HG03159 (cell line): ENCODE data around the gene TES.
A peak's percentile ranks its signal among the peaks of the same experiment; 100 is the strongest.
"Not testable (repeated sequence)": the region's sequence is repeated elsewhere in the genome, so short reads cannot be mapped to it uniquely, and the experiment has no call there.

Experiments
- ATAC-seq: cut with Tn5 transposase; IDR thresholded peaks from one replicate; pipeline ENCODE4 v1.9.1; 2021; ENCODE audit warnings: mild to moderate bottlenecking, moderate library complexity; ENCODE audit not compliant: unreplicated experiment

Gene TES

DNA sequence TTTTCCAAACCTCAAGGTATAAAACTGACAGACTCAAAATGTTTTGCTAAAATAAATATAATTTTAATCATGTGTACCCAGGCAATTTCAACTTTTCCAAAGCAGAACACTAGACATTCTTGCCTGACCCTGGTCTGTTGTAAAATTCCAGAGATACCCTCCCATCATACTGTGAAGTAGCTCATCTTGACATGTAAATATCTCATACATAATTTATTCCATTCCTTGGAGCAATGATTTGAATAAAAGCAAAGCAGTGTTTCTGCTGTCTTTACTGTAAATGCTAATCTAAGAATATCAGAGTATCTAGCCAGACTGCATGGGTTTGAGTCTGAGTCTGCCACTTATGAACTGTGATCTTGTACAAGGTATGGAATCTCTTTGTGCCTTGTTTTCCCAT, 68.9 kb downstream of the TES start:
- ATAC-seq = no peak

DNA sequence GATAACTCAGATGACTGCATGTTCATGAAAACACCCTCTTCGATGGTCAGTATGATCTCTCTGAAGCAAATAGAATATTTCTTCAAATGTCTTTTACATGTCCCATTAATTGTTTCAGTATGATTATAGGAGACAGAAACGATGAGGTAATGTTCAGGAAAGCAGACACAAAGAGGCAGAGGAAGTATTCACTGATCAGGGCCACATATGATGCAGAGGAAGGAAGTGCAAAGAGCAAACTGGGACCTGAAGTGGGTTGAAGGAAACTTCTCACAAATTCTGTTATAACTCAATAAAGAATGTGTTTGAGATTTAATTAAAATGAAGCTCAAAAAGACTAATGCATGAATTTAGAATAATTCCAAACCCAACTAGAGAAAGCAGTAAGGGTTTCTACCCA, 70.5 kb downstream of the TES start:
- no peak for ATAC-seq

DNA sequence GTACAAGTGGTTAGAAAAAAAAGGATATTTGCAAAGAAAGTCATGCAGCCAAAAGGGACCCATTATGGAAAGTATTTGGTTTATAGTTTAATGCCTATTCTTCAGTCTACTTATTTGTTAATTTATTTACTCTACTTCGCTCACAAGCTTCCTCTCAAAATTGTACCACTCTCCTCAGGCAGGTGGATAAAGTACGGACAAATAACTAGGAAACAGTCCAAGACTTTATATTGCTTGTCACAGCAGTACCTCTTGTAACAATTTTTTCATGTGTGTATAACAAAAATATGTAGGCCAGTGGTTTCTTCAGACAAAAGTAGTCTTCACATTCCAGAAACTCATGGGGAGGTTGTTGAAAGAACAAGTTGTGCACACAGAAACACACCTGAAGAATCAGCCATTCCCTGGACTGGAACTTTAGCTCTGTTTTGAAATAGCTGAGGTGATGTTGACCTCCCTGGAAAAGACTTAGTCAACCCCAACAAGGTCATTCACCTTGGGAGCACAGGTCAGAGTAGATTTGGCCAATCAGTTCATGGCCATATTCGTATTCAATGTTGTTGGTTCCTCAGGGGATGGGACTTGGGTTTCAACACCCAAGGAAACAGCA, 73.4 kb downstream of the TES start:
- ATAC-seq = no peak

DNA sequence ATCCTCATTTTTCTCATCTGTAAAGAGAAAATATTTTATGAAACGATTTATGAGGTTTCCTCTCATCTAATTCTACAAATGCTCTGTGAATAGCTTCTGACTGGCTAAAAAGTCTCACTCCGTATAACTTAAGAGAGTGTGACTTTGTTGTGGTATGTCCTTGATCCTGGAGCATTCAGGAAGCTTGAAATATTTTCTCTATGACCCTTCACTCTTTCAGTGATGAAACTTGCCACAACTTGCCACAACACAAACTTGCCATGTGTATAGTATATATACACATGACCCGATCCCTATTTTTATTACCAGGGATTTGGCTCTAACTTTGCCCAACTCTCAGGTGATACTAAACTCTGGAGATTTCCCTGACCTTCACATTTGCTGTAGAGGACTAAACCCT, 74.1 kb downstream of the TES start:
- ATAC-seq = no peak

- no peak for ATAC-seq
Measured at GRCh38 chr7:116285252-116285651, 74.9 kb downstream of the TES start.

- no peak for ATAC-seq
Measured at GRCh38 chr7:116290740-116291139, 80.4 kb downstream of the TES start.

DNA sequence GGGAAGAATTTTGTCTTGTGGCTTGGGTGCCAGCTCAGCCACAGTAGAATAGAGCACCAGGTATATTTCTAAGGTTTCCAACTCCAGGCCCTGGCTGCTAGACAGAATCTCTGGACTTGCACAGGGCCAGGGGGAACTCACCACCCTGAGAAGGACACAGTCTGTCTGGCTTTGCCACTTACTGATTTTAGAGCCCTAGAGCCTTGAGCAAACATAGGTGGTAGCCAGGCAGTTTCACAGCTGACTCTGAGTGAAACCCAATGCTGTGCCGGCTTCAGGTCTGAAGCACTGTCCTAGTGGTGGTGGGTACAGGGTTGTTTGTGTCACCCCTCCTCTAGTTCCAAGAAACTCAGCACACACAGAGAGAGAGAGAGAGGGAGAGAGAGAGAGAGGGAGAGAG, 81.6 kb downstream of the TES start:
- ATAC-seq = no peak

GRCh38 chr7:116292381-116292780, 82.0 kb downstream of the TES start:
- ATAC-seq = no peak

DNA sequence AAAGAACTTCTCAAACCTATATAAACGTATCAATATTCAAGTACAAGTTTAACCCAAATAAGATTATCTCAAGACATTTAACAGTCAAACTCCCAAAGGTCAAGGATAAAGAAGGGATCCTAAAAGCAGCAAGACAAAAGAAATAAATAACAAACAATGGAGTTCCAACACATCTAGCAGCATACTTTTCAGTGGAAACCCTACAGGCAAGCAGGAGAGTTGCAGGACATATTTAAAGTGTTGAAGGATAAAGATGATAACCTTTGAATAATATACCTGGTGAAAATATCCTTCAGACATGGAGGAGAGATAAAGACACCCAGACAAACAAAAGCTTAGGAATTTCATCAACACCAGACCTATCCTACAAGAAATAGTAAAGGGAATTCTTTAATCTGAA, 82.8 kb downstream of the TES start:
- ATAC-seq = no peak

GRCh38 chr7:116293633-116294032, 83.3 kb downstream of the TES start:
- ATAC-seq = no peak

DNA sequence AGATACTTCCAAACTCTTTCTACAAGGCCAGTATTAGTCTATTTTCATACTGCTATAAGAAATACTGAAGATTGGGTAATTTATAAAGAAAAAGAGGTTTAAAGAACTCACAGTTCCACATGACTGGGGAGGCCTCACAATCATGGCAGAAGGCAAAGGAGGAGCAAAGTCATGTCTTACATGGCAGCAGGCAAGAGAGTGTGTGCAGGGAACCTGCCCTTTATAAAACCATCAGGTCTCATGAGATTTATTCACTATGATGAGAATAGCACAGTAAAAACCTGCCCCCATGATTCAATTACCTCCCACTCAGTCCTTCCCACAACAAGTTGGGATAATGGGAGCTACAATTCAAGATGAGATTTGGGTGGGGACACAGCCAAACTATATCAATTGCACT, 85.6 kb downstream of the TES start:
- ATAC-seq = not testable (repeated sequence)

GRCh38 chr7:116298055-116298454, 87.7 kb downstream of the TES start:
- ATAC-seq = no peak

DNA sequence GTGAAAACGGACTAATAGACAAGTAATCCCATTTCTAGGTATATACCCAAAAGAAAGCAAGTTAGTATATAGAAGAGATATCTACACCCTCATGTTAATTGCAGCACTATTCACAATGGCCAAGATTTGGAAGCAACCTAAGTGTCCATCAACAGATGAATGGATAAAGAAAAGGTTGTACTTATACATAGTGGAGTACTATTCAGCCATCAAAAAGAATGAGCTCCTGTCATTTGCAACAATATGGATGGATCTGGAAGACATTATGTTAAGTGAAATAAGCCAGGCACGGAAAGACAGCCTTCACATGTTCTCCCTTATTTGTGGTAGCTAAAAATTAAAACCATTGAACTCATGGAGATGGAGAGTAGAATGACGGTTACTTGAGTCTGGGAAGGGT, 88.2 kb downstream of the TES start:
- ATAC-seq = no peak

DNA sequence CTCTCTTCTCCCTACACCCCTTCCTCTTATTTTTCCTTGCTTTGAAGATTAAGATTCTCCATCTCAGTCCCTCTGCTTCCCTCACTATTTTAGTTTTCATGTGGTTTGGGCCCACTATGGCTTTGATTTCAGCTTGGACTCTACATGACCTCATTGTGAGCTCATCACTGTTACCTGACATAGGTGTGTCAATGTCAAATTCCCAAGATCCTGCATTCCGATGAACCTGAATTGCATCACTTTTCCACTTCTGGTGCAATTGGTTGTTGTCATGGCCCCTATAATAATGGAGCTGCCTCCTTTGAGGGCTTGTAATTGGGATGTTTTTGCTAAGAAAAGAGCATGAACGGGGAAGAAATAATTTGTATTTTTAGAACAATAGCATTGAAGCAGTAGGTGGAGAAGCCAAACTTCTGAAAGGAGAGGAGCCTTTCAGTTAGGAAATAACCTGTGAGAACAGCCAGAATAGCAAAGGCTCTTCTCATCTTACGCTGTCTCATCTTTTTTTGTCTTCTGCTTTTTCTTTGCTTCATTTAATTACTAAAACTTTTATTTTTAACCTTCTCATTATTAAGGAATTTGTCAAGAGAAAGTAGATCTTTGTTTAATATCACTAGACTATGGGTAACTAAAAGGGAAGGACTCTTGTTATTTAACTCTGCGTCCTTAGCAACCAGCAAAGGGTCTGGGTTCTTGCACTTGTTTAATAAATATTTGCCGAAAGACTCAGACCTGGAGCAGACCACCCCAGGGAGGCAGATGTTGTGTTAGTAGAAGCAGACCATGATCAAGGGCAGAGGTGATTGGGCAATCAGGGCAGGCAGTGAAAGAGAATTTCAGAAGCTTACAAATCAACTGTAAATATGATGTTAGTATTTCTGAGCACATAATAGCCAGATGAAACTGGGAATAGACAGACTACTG, 95.4 kb downstream of the TES start:
- no peak for ATAC-seq

DNA sequence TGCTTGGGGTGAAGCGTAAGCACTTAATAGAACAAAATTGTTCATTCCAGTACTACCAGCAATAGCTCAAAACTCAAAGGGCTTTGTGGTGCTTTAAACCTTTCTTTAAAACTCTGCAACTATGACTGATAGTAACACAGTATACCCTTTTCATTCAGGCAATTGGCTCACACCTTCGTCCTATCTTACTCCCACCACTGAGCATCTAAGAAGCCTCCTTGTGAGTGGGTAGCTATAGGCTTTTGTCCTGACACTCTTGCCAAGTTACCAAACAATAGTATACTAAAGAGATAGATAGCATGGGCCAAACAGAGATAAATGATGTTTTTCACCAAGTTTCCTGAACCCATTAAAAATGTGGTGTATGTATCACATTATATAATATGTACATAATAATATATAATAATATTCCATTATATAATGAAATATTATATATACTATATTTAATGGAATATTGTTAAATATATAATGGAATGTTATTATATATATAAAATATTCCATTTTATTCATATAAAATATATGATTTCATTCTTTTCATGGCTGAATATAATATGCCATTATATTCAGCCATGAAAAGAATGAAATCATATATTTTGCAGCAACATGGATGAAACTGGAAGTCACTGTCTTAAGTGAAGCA, 96.2 kb downstream of the TES start:
- ATAC-seq = no peak

GRCh38 chr7:116307253-116307652, 96.9 kb downstream of the TES start:
- ATAC-seq = peak; percentile 56
